IPS DF 19.7 (cell line): ENCODE data around the gene CCDC178.
"Not testable (repeated sequence)": the region's sequence is repeated elsewhere in the genome, so short reads cannot be mapped to it uniquely, and the experiment has no call there.

ENCODE experiments used
- DNase-seq: peaks from one replicate; pipeline ENCODE4 v3.0.0-alpha.2; 2013; ENCODE audit warnings: low read depth, low spot score

Gene CCDC178

GRCh38 chr18:33014060-33014796, 426.3 kb downstream of the CCDC178 start:
- DNase-seq: no peak

- no peak for DNase-seq
Observed at GRCh38 chr18:33010149-33010548, 430.4 kb downstream of the CCDC178 start.

- DNase-seq: no peak
Observed at GRCh38 chr18:32998921-32999320, 441.6 kb downstream of the CCDC178 start.

GRCh38 chr18:32998285-32998684, 442.2 kb downstream of the CCDC178 start:
- no peak for DNase-seq

GRCh38 chr18:32983721-32984120, 456.8 kb downstream of the CCDC178 start:
- DNase-seq: no peak

GRCh38 chr18:32980896-32981295, 459.6 kb downstream of the CCDC178 start:
- no peak for DNase-seq

- no peak for DNase-seq
Observed at GRCh38 chr18:32975501-32975900, 465.0 kb downstream of the CCDC178 start.

GRCh38 chr18:32975163-32975436, 465.4 kb downstream of the CCDC178 start:
- DNase-seq: no peak

GRCh38 chr18:32974421-32975162, 465.9 kb downstream of the CCDC178 start:
- no peak for DNase-seq

- no peak for DNase-seq
Observed at GRCh38 chr18:32968248-32968647, 472.3 kb downstream of the CCDC178 start.

- DNase-seq: no peak
Observed at GRCh38 chr18:32966141-32966540, 474.4 kb downstream of the CCDC178 start.

GRCh38 chr18:32961538-32961937, 479.0 kb downstream of the CCDC178 start:
- DNase-seq: no peak

- DNase-seq: no peak
Observed at GRCh38 chr18:32958746-32959145, 481.8 kb downstream of the CCDC178 start.

GRCh38 chr18:32956591-32957315, 483.8 kb downstream of the CCDC178 start:
- DNase-seq: no peak

- DNase-seq: not testable (repeated sequence)
Observed at GRCh38 chr18:32952318-32952717, 488.2 kb downstream of the CCDC178 start.

- DNase-seq: no peak
Observed at GRCh38 chr18:32937597-32937996, 502.9 kb downstream of the CCDC178 start.

- DNase-seq: no peak
Observed at GRCh38 chr18:32937066-32937465, 503.5 kb downstream of the CCDC178 start.

GRCh38 chr18:32934201-32934600, 506.3 kb downstream of the CCDC178 start:
- no peak for DNase-seq

- no peak for DNase-seq
Observed at GRCh38 chr18:32930695-32931301, 509.7 kb downstream of the CCDC178 start.

- DNase-seq: no peak
Observed at GRCh38 chr18:32929213-32929612, 511.3 kb downstream of the CCDC178 start.

GRCh38 chr18:32922951-32923430, 517.5 kb downstream of the CCDC178 start:
- DNase-seq: no peak
